H7 (cell line): ENCODE results near the gene SLC6A14. TPM values are rescaled to one million over a fixed set of nuclear protein-coding genes. Genes with fewer than 3 reads are reported as not detected.

Experiments
- total RNA-seq: library from RNA; depleted of rRNA; stranded (reverse); fragments of >200 nt; shearing (Covaris generic); gene quantifications from 2 replicates; pipeline ENCODE4 v1.2.3, GENCODE V29; 2014; rRNA removed

The SLC6A14 gene
- total RNA-seq, 1 experiment from 2014 or later, result 0.03 TPM

Other genes starting within 250 kb of the SLC6A14 start
- gene CT83, start 26.4 kb downstream of the SLC6A14 start, total RNA-seq, result not detected in 2 replicates